Prostate gland (tissue), 2 donors: ENCODE data around the gene FGF22.

Source experiments
- POLR2A ChIP-seq: fragments of 450-650 bp; IDR thresholded peaks from one replicate; pipeline ENCODE4 v1.6.1; 2016; ENCODE audit warnings: antibody characterized with exemption, mild to moderate bottlenecking
- POLR2AphosphoS5 ChIP-seq: sonication (generic); formaldehyde crosslinking; IDR thresholded peaks from one replicate; pipeline ENCODE4 v1.6.1; 2017; ENCODE audit warnings: antibody characterized with exemption
- TF ChIP-seq, protein P1 (sequence below), 4 experiments: fragments of 200-600 bp in 2 of 4; fragments of 450-650 bp in 2 of 4; sonication (generic) in 2 of 4; IDR thresholded peaks; 1 replicate in 3 of 4; 2 replicates in 1 of 4; pipeline ENCODE4 v1.5.1; 2016 to 2019; ENCODE audit warnings: antibody characterized with exemption in 4 of 4, mild to moderate bottlenecking in 2 of 4, moderate library complexity in 2 of 4

DNA sequence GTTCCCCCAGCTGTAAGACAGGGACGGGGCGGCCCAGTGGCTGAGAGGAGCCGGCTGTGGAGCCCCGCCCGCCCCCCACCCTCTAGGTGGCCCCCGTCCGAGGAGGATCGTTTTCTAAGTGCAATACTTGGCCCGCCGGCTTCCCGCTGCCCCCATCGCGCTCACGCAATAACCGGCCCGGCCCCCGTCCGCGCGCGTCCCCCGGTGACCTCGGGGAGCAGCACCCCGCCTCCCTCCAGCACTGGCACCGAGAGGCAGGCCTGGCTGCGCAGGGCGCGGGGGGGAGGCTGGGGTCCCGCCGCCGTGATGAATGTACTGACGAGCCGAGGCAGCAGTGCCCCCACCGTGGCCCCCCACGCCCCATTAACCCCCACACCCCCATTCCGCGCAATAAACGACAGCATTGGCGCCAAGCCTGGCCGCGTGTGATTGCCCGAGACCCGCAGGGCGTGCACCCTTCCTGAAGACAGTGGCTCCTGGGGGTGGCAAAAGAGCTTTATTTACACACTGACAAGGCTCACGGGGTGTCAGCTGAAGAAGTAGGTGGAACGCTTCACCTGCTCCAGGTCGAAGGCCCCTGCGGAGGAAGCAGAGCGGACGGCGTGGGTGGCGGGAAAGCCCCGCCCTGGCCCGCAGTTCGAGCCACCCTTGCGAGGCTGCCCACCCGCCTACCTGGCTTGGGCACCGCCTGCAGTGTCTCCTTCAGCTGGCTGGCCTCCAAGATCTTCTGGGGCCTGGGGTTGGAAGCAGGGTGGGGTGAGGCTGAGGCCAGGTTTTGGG is 22.7 kb upstream of the FGF22 start:
- TF ChIP-seq, protein P1, sequence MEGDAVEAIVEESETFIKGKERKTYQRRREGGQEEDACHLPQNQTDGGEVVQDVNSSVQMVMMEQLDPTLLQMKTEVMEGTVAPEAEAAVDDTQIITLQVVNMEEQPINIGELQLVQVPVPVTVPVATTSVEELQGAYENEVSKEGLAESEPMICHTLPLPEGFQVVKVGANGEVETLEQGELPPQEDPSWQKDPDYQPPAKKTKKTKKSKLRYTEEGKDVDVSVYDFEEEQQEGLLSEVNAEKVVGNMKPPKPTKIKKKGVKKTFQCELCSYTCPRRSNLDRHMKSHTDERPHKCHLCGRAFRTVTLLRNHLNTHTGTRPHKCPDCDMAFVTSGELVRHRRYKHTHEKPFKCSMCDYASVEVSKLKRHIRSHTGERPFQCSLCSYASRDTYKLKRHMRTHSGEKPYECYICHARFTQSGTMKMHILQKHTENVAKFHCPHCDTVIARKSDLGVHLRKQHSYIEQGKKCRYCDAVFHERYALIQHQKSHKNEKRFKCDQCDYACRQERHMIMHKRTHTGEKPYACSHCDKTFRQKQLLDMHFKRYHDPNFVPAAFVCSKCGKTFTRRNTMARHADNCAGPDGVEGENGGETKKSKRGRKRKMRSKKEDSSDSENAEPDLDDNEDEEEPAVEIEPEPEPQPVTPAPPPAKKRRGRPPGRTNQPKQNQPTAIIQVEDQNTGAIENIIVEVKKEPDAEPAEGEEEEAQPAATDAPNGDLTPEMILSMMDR (IDR thresholded peaks at IDR 0.05): no peak
- TF ChIP-seq POLR2AphosphoS5 (no peak), POLR2A (no peak)
